Mesenchymal stem cell (in vitro differentiated cells and primary cell): ENCODE results near the gene RIC8A.

Source experiments
- DNase-seq: peaks from one replicate; pipeline ENCODE4 v3.0.0-alpha.2; 2013
- H2AFZ ChIP-seq: one replicate; pipeline ENCODE4 v1.6.1; 2013; ENCODE audit warnings: low read depth, mild to moderate bottlenecking, control low read depth, inconsistent platforms, low read length, moderate library complexity
- H2AK5ac ChIP-seq: 2 replicates; pipeline ENCODE4 v1.6.1; 2013; ENCODE audit warnings: low read length, moderate library complexity, mild to moderate bottlenecking, inconsistent platforms; ENCODE audit not compliant: severe bottlenecking
- H2BK120ac ChIP-seq: one replicate; pipeline ENCODE4 v1.6.1; 2013; ENCODE audit warnings: low read depth, mild to moderate bottlenecking, inconsistent platforms, low read length, moderate library complexity
- H2BK12ac ChIP-seq, 2 experiments: one replicate each; pipeline ENCODE4 v1.6.1; 2013; ENCODE audit warnings: inconsistent platforms in 2 of 2, low read length in 2 of 2, mild to moderate bottlenecking in 2 of 2, moderate library complexity in 2 of 2, control low read depth in 1 of 2
- H2BK15ac ChIP-seq: one replicate; pipeline ENCODE4 v1.6.1; 2013; ENCODE audit warnings: mild to moderate bottlenecking, low read depth, inconsistent platforms; ENCODE audit not compliant: poor library complexity, severe bottlenecking
- H2BK5ac ChIP-seq: 2 replicates; pipeline ENCODE4 v1.6.1; 2013; ENCODE audit warnings: low read depth, mild to moderate bottlenecking, low read length, control low read depth, inconsistent platforms; ENCODE audit not compliant: poor library complexity, severe bottlenecking
- H3K14ac ChIP-seq, 2 experiments: one replicate each; pipeline ENCODE4 v1.6.1; 2013; ENCODE audit warnings: inconsistent platforms in 2 of 2, low read length in 2 of 2, control low read depth in 1 of 2, mild to moderate bottlenecking in 1 of 2, moderate library complexity in 1 of 2
- H3K18ac ChIP-seq, 2 experiments: one replicate each; pipeline ENCODE4 v1.6.1; 2013; ENCODE audit warnings: inconsistent platforms in 2 of 2, low read length in 2 of 2, control low read depth in 1 of 2, low read depth in 1 of 2, mild to moderate bottlenecking in 1 of 2
- H3K23ac ChIP-seq, 2 experiments: one replicate each; pipeline ENCODE4 v1.6.1; 2013; ENCODE audit warnings: inconsistent platforms in 2 of 2, low read length in 2 of 2, mild to moderate bottlenecking in 2 of 2, moderate library complexity in 2 of 2, control low read depth in 1 of 2
- H3K27ac ChIP-seq: 2 replicates; pipeline ENCODE4 v1.5.1; 2013; ENCODE audit warnings: mild to moderate bottlenecking, moderate library complexity, low read length, control low read depth, inconsistent platforms; ENCODE audit not compliant: poor library complexity, severe bottlenecking
- H3K27me3 ChIP-seq, 2 experiments: 2 replicates each; pipeline versions ENCODE4 v1.6.1 to v1.7.0; 2013; ENCODE audit warnings: low read length in 2 of 2, mild to moderate bottlenecking in 2 of 2, moderate library complexity in 2 of 2, control low read depth in 1 of 2, inconsistent platforms in 1 of 2; ENCODE audit not compliant: control insufficient read depth in 1 of 2, insufficient read depth in 1 of 2
- H3K36me3 ChIP-seq, 2 experiments: 2 replicates each; pipeline versions ENCODE4 v1.6.1 to v1.7.0; 2013; ENCODE audit warnings: low read length in 2 of 2, control low read depth in 1 of 2, inconsistent platforms in 1 of 2, low read depth in 1 of 2, mild to moderate bottlenecking in 1 of 2; ENCODE audit not compliant: insufficient read depth in 2 of 2, control insufficient read depth in 1 of 2
- H3K4ac ChIP-seq, 2 experiments: one replicate each; pipeline ENCODE4 v1.6.1; 2013; ENCODE audit warnings: inconsistent platforms in 2 of 2, low read length in 2 of 2, mild to moderate bottlenecking in 2 of 2, moderate library complexity in 2 of 2, control low read depth in 1 of 2, low read depth in 1 of 2
- H3K4me1 ChIP-seq: 2 replicates; pipeline ENCODE4 v1.6.1; 2013; ENCODE audit warnings: low read depth, low read length, control low read depth; ENCODE audit not compliant: control insufficient read depth, insufficient read depth
- H3K4me2 ChIP-seq: 2 replicates; pipeline ENCODE4 v1.6.1; 2013; ENCODE audit warnings: low read length, mild to moderate bottlenecking, inconsistent platforms; ENCODE audit not compliant: poor library complexity, severe bottlenecking
- H3K4me3 ChIP-seq, 2 experiments: 2 replicates each; pipeline versions ENCODE4 v1.5.1 to v1.7.0; 2013; ENCODE audit warnings: low read length in 2 of 2, mild to moderate bottlenecking in 2 of 2, control low read depth in 1 of 2, low read depth in 1 of 2; ENCODE audit not compliant: insufficient read depth in 1 of 2
- H3K79me1 ChIP-seq: replicated peaks from 2 replicates; pipeline ENCODE4 v1.6.1; 2013; ENCODE audit warnings: mild to moderate bottlenecking, control low read depth, low read length, inconsistent platforms; ENCODE audit not compliant: poor library complexity, severe bottlenecking
- H3K9ac ChIP-seq: 2 replicates; pipeline ENCODE4 v1.7.0; 2013; ENCODE audit warnings: mild to moderate bottlenecking, low read length, moderate library complexity
- H3K9me3 ChIP-seq: 2 replicates; pipeline ENCODE4 v1.7.0; 2013; ENCODE audit warnings: mild to moderate bottlenecking, low read length; ENCODE audit not compliant: control insufficient read depth
- H4K8ac ChIP-seq: one replicate; pipeline ENCODE4 v1.6.1; 2013; ENCODE audit warnings: inconsistent platforms, mild to moderate bottlenecking, low read length, moderate library complexity
- H4K91ac ChIP-seq: one replicate; pipeline ENCODE4 v1.6.1; 2013; ENCODE audit warnings: mild to moderate bottlenecking, low read length, inconsistent platforms
- WGBS: methylation state at CpG from one replicate; pipeline ENCODE4 v1.1.7; 2013; ENCODE audit warnings: mixed read lengths; 5-methylcytosine and 5-hydroxymethylcytosine counted together

RIC8A gene

DNA sequence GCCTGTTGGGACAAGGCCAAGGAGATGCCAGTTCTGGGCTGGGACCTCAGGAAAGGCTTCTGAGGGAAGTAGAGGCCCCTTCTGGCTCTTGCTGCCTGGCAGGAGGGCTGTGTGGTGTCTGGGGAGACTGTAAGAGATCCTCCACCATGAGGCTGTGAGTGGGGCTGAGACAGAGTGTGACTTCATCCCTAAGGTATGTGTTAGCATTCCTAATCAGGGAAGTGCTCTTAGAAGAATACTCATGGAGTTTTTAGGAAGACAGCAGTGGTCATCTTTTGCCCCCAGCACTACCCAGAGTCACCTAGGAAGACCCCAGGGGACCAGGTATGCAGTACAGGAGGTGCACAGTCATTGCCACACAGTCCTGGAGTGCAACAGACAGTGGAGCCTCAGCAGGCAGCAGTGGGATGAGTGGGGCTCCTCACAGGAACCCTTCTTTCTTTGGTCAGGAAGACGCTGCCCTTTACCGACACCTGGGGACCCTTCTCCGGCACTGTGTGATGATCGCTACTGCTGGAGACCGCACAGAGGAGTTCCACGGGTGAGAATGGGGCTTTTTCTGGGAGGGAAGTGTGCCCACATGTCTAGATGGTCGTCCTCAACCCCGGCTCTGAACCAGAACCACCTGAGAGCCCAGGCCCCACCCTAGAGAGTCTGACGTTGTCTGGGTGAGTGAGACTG, 2.8 kb downstream of the RIC8A start:
- peak overlapping the region; percentile 4 for H2BK5ac ChIP-seq
- DNase-seq = peak; percentile 77
- peaks cover 62% of the 10 kb centered on the region in 2 experiments for H3K36me3 ChIP-seq
- no peak overlapping the region for H3K4ac ChIP-seq
- peak overlapping the region; percentile 85 for H3K4me2 ChIP-seq
- H3K27me3 ChIP-seq = no peaks in the 10 kb centered on the region
- peaks cover 14% of the 10 kb centered on the region for H3K79me1 ChIP-seq
- no peak overlapping the region for H2BK120ac ChIP-seq
- H2AFZ ChIP-seq = no peak overlapping the region
- H2BK12ac ChIP-seq = no peak overlapping the region
- no peak overlapping the region for H3K14ac ChIP-seq
- H4K91ac ChIP-seq = peak overlapping the region; percentile 29
- no peaks in the 10 kb centered on the region for H3K9me3 ChIP-seq
- H2BK15ac ChIP-seq = peak overlapping the region; percentile 33
- no peak overlapping the region for H3K18ac ChIP-seq
- H3K23ac ChIP-seq = no peak overlapping the region
- H2AK5ac ChIP-seq = peak overlapping the region; percentile 40
- H3K4me3 ChIP-seq = peak overlapping the region; percentile 80 to 97
- 87% methylated on average over 9 of the region's 9 CpGs for whole genome bisulfite sequencing
- H4K8ac ChIP-seq = no peak overlapping the region
- H3K27ac ChIP-seq = peak overlapping the region; percentile 88
- peak overlapping the region; percentile 98 for H3K9ac ChIP-seq
- peaks cover 50% of the 10 kb centered on the region for H3K4me1 ChIP-seq

DNA sequence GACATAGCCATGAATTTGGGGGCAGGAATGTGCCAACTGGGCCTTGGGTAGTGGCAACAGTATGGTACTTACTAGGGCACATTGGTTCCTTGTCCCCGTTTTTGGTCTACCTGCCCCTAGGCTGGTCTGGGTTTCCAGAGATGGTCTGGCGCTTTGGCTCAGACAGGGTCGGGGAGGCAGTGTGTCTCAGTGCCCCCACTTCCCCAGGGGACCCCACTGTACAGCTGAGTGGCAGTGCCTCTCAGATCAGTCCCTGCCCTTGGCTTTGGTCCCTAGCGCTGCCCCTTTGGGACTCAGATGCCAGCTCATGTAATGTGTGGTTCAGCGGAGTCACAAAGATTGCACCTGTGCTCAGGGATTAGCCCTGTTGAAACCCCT, 3.3 kb downstream of the RIC8A start:
- H3K4ac ChIP-seq = no peak overlapping the region
- no peaks in the 10 kb centered on the region for H3K27me3 ChIP-seq
- H3K9ac ChIP-seq = peak overlapping the region; percentile 98
- H3K27ac ChIP-seq = peak overlapping the region; percentile 88
- no peak overlapping the region for H3K4me2 ChIP-seq
- H2AK5ac ChIP-seq = peak overlapping the region; percentile 9
- peak overlapping the region in 1 of 2 experiments; percentile 97 for H3K4me3 ChIP-seq
- H2BK12ac ChIP-seq = no peak overlapping the region
- H4K8ac ChIP-seq = no peak overlapping the region
- no peak overlapping the region for H3K23ac ChIP-seq
- no peaks in the 10 kb centered on the region for H3K9me3 ChIP-seq
- H3K14ac ChIP-seq = no peak overlapping the region
- H2BK5ac ChIP-seq = no peak overlapping the region
- H3K18ac ChIP-seq = no peak overlapping the region
- no peak overlapping the region for H2BK15ac ChIP-seq
- H3K36me3 ChIP-seq = peaks cover 62 to 63% of the 10 kb centered on the region in 2 experiments
- H3K4me1 ChIP-seq = peaks cover 45% of the 10 kb centered on the region
- 92% methylated on average over 5 of the region's 5 CpGs for WGBS
- no peak for DNase-seq
- no peak overlapping the region for H4K91ac ChIP-seq
- no peak overlapping the region for H2BK120ac ChIP-seq
- H3K79me1 ChIP-seq = peaks cover 14% of the 10 kb centered on the region
- no peak overlapping the region for H2AFZ ChIP-seq

DNA sequence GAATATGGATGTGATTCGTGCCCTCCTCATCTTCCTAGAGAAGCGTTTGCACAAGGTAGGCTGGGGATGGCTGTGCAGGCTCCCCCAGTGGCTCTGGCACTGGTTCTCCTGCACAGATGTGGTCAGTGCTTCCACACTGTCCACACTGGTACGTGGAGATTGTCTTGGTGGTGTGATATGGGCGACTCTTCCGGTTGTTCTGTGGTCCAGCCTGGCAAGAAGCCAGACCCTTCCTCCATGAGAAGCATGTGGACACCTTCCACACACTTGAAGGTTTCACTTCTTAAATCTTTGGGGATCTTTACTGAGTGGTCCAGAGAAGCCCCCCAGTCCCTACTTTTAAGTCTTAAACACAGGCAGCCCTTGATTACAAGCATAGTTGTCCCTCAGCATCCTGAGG, 3.8 kb downstream of the RIC8A start:
- Histone ChIP-seq H2AFZ (no peak overlapping the region), H2BK5ac (no peak overlapping the region), H3K4me2 (no peak overlapping the region), H3K27ac (peak overlapping the region; percentile 88), H3K36me3 (peaks cover 65 to 68% of the 10 kb centered on the region in 2 experiments), H4K8ac (no peak overlapping the region), H3K23ac (no peak overlapping the region), H2BK15ac (peak overlapping the region; percentile 39), H2AK5ac (peak overlapping the region; percentile 27), H3K9me3 (no peaks in the 10 kb centered on the region), H3K14ac (no peak overlapping the region), H3K4me3 (no peak overlapping the region), H3K4ac (no peak overlapping the region), H3K9ac (peak overlapping the region; percentile 98), H3K79me1 (peaks cover 14% of the 10 kb centered on the region), H2BK12ac (no peak overlapping the region), H3K18ac (no peak overlapping the region), H3K27me3 (no peaks in the 10 kb centered on the region), H3K4me1 (peaks cover 40% of the 10 kb centered on the region), H4K91ac (no peak overlapping the region), H2BK120ac (no peak overlapping the region)
- no peak for DNase-seq
- WGBS = 97% methylated on average over 5 of the region's 5 CpGs

DNA sequence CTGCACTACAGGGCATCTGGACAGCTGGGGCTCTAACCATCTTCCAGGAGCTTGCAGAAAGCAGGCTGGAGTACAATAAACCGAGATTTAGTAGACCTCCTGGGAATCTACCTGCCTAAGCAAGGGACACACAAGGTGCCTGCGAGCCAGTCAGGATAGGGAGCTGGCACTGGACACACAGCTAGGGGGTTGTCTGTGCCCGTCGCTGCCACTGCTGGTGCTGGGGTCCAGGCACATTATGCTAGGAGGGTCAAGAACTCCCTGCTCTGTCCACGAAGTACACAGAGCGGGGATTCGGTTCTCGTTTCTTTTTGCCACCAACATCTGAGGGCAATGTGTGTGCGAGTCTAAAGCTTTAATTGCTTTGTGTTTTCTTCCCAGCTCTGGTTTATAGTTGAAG, 4.2 kb downstream of the RIC8A start:
- peaks cover 69 to 72% of the 10 kb centered on the region in 2 experiments for H3K36me3 ChIP-seq
- no peak overlapping the region for H3K14ac ChIP-seq
- no peak overlapping the region for H4K91ac ChIP-seq

More for the DNA sequence above, 4.2 kb downstream of the RIC8A start:
- no peak overlapping the region for H3K4ac ChIP-seq
- peak overlapping the region; percentile 98 for H3K9ac ChIP-seq
- no peak overlapping the region for H3K23ac ChIP-seq
- H2AFZ ChIP-seq = no peak overlapping the region
- H2BK15ac ChIP-seq = no peak overlapping the region
- no peak overlapping the region for H4K8ac ChIP-seq
- peaks cover 37% of the 10 kb centered on the region for H3K4me1 ChIP-seq
- no peak overlapping the region for H3K18ac ChIP-seq
- no peak overlapping the region for H2BK120ac ChIP-seq
- no peak overlapping the region for H3K4me3 ChIP-seq
- H3K27me3 ChIP-seq = no peaks in the 10 kb centered on the region
- no peak overlapping the region for H2AK5ac ChIP-seq
- H3K27ac ChIP-seq = no peak overlapping the region
- H3K79me1 ChIP-seq = peaks cover 14% of the 10 kb centered on the region
- no peaks in the 10 kb centered on the region for H3K9me3 ChIP-seq
- H2BK5ac ChIP-seq = no peak overlapping the region
- no peak for DNase-seq
- no peak overlapping the region for H2BK12ac ChIP-seq
- no peak overlapping the region for H3K4me2 ChIP-seq
- WGBS = over 99% methylated on average over 8 of the region's 9 CpGs
